H9 (cell line): ENCODE results near the gene CD244. TPM values are rescaled to one million over a fixed set of nuclear protein-coding genes. Genes with fewer than 3 reads are reported as not detected.
A peak's percentile ranks its signal among the peaks of the same experiment; 100 is the strongest.

Experiments
- DNase-seq: peaks from one replicate; pipeline ENCODE4 v3.0.0-alpha.2; 2017
- H2AFZ ChIP-seq: one replicate; pipeline ENCODE4 v1.6.1; 2013; ENCODE audit warnings: mild to moderate bottlenecking, low read length, control low read depth, moderate library complexity
- H2AK5ac ChIP-seq: 2 replicates; pipeline ENCODE4 v1.6.1; 2013; ENCODE audit warnings: low read length, control low read depth, mixed read lengths; ENCODE audit not compliant: insufficient read length
- H2BK120ac ChIP-seq: one replicate; pipeline ENCODE4 v1.6.1; 2013; ENCODE audit warnings: low read depth, mild to moderate bottlenecking, low read length, control low read depth, inconsistent platforms; ENCODE audit not compliant: poor library complexity, severe bottlenecking
- H2BK12ac ChIP-seq: 2 replicates; pipeline ENCODE4 v1.6.1; 2013; ENCODE audit warnings: low read length, control low read depth, mixed read lengths, low read depth; ENCODE audit not compliant: insufficient read length
- H2BK15ac ChIP-seq: 2 replicates; pipeline ENCODE4 v1.6.1; 2013; ENCODE audit warnings: low read depth, low read length, control low read depth
- H2BK20ac ChIP-seq: one replicate; pipeline ENCODE4 v1.6.1; 2013; ENCODE audit warnings: low read depth, mild to moderate bottlenecking, low read length, control low read depth, inconsistent platforms; ENCODE audit not compliant: poor library complexity, severe bottlenecking
- H2BK5ac ChIP-seq: 2 replicates; pipeline ENCODE4 v1.6.1; 2013; ENCODE audit warnings: low read length, control low read depth, mixed read lengths; ENCODE audit not compliant: insufficient read length
- H3K14ac ChIP-seq: 2 replicates; pipeline ENCODE4 v1.6.1; 2013; ENCODE audit warnings: low read length, control low read depth; ENCODE audit not compliant: insufficient read depth
- H3K18ac ChIP-seq: 2 replicates; pipeline ENCODE4 v1.6.1; 2013; ENCODE audit warnings: low read depth, mild to moderate bottlenecking, mixed read lengths, low read length, control low read depth; ENCODE audit not compliant: insufficient read length
- H3K23ac ChIP-seq: 2 replicates; pipeline ENCODE4 v1.6.1; 2013; ENCODE audit warnings: low read length, control low read depth, mixed read lengths, low read depth; ENCODE audit not compliant: insufficient read length
- H3K23me2 ChIP-seq: 2 replicates; pipeline ENCODE4 v1.6.1; 2013; ENCODE audit warnings: low read depth, mild to moderate bottlenecking, mixed read lengths, low read length, control low read depth; ENCODE audit not compliant: insufficient read length, poor library complexity, severe bottlenecking
- H3K27ac ChIP-seq: 2 replicates; pipeline ENCODE4 v1.5.1; 2013; ENCODE audit warnings: low read length, control low read depth, mixed read lengths, low read depth; ENCODE audit not compliant: insufficient read length
- H3K27me3 ChIP-seq: 2 replicates; pipeline ENCODE4 v1.6.1; 2013; ENCODE audit warnings: low read length, control low read depth, inconsistent platforms; ENCODE audit not compliant: insufficient read depth
- H3K4ac ChIP-seq: 2 replicates; pipeline ENCODE4 v1.6.1; 2013; ENCODE audit warnings: low read depth, mild to moderate bottlenecking, control low read depth, inconsistent platforms, low read length, moderate library complexity
- H3K4me1 ChIP-seq: 2 replicates; pipeline ENCODE4 v1.6.1; 2013; ENCODE audit warnings: low read length, control low read depth, inconsistent platforms; ENCODE audit not compliant: insufficient read depth
- H3K4me2 ChIP-seq: 2 replicates; pipeline ENCODE4 v1.6.1; 2013; ENCODE audit warnings: low read length, control low read depth, mixed read lengths; ENCODE audit not compliant: insufficient read length, insufficient read depth
- H3K56ac ChIP-seq: 2 replicates; pipeline ENCODE4 v1.6.1; 2013; ENCODE audit warnings: low read depth, mild to moderate bottlenecking, mixed read lengths, low read length, control low read depth; ENCODE audit not compliant: insufficient read length
- H3K79me1 ChIP-seq: 2 replicates; pipeline ENCODE4 v1.6.1; 2013; ENCODE audit warnings: low read depth, mild to moderate bottlenecking, moderate library complexity, low read length, control low read depth, inconsistent platforms; ENCODE audit not compliant: insufficient read depth, poor library complexity, severe bottlenecking
- H3K79me2 ChIP-seq: 2 replicates; pipeline ENCODE4 v1.6.1; 2013; ENCODE audit warnings: low read length, control low read depth, inconsistent platforms; ENCODE audit not compliant: insufficient read depth
- H3K9ac ChIP-seq: 2 replicates; pipeline ENCODE4 v1.6.1; 2013; ENCODE audit warnings: low read length, control low read depth, mixed read lengths; ENCODE audit not compliant: insufficient read length; ENCODE audit errors: extremely low read depth
- H3K9me3 ChIP-seq: one replicate; pipeline ENCODE4 v1.6.1; 2013; ENCODE audit warnings: low read depth, low read length, inconsistent platforms; ENCODE audit not compliant: control insufficient read depth
- H3T11ph ChIP-seq: one replicate; pipeline ENCODE4 v1.6.1; 2013; ENCODE audit warnings: mild to moderate bottlenecking, low read length, control low read depth, inconsistent platforms
- H4K20me1 ChIP-seq: one replicate; pipeline ENCODE4 v1.6.1; 2013; ENCODE audit not compliant: control insufficient read depth, insufficient read length, insufficient read depth
- H4K5ac ChIP-seq: 2 replicates; pipeline ENCODE4 v1.6.1; 2013; ENCODE audit warnings: low read depth, mild to moderate bottlenecking, mixed read lengths, low read length, control low read depth; ENCODE audit not compliant: insufficient read length
- H4K8ac ChIP-seq: replicated peaks from 2 replicates; pipeline ENCODE4 v1.6.1; 2013; ENCODE audit warnings: low read length, control low read depth, mixed read lengths, low read depth; ENCODE audit not compliant: insufficient read length
- H4K91ac ChIP-seq: 2 replicates; pipeline ENCODE4 v1.6.1; 2013; ENCODE audit warnings: low read depth, mild to moderate bottlenecking, moderate library complexity, mixed read lengths, low read length, control low read depth; ENCODE audit not compliant: insufficient read length
- H3K27ac Mint-ChIP-seq, 3 experiments: 2 replicates in 2 of 3; 3 replicates in 1 of 3; pipeline ENCODE4 v1.8.0; 2020 to 2021; ENCODE audit warnings: mixed read lengths in 3 of 3, mild to moderate bottlenecking in 1 of 3, moderate library complexity in 1 of 3
- H3K27me3 Mint-ChIP-seq: 2 replicates; pipeline ENCODE4 v1.8.0; 2021; ENCODE audit warnings: low read depth, mild to moderate bottlenecking, moderate library complexity, mixed read lengths
- H3K36me3 Mint-ChIP-seq, 3 experiments: 2 replicates in 2 of 3; 3 replicates in 1 of 3; pipeline ENCODE4 v1.8.0; 2020 to 2021; ENCODE audit warnings: low read depth in 3 of 3, mixed read lengths in 3 of 3; ENCODE audit not compliant: insufficient read depth in 1 of 3
- H3K4me1 Mint-ChIP-seq, 2 experiments: 2 replicates each; pipeline ENCODE4 v1.8.0; 2020; ENCODE audit warnings: mixed read lengths in 2 of 2
- H3K4me3 Mint-ChIP-seq, 2 experiments: 2 replicates in 1 of 2; 3 replicates in 1 of 2; pipeline ENCODE4 v1.8.0; 2020 to 2021; ENCODE audit warnings: mild to moderate bottlenecking in 2 of 2, mixed read lengths in 2 of 2, moderate library complexity in 1 of 2
- H3K9me3 Mint-ChIP-seq, 2 experiments: 2 replicates in 1 of 2; 3 replicates in 1 of 2; pipeline ENCODE4 v1.8.0; 2020; ENCODE audit warnings: mild to moderate bottlenecking in 2 of 2, mixed read lengths in 2 of 2, moderate library complexity in 1 of 2
- CTCF ChIP-seq: fragments of 200-600 bp; sonication (generic); conservative IDR thresholded peaks from 3 replicates; pipeline ENCODE4 v1.8.0; 2021; ENCODE audit warnings: antibody characterized with exemption, mild to moderate bottlenecking
- WGBS: extraction: QIAGEN DNeasy Blood & Tissue Kit; methylation state at CpG from one replicate; pipeline ENCODE4 v1.1.7; 2013; ENCODE audit warnings: missing lambda C conversion rate, low lambda C conversion rate, mixed read lengths; ENCODE audit not compliant: insufficient read length; ENCODE audit errors: extremely low coverage; 5-methylcytosine and 5-hydroxymethylcytosine counted together
- total RNA-seq: library from RNA; stranded (reverse); gene quantifications from 2 replicates; pipeline ENCODE4 v1.2.1, GENCODE V29; 2021

Gene CD244
- total RNA-seq, 1 experiment from 2014 or later, result not detected

GRCh38 chr1:160834945-160835565 lies 27.6 kb downstream of the CD244 start:
- no peak overlapping the region for H2BK20ac ChIP-seq
- no CpG with 5 or more reads among the region's 3 CpGs for WGBS
- no peaks in the 10 kb centered on the region for H3K23me2 ChIP-seq
- H4K20me1 ChIP-seq, result no peaks in the 10 kb centered on the region
- no peaks in the 10 kb centered on the region for H3K79me2 ChIP-seq
- H2BK5ac ChIP-seq, result no peak overlapping the region
- Mint-ChIP-seq H3K9me3 (no peaks in the 10 kb centered on the region), H3K27ac (no peak overlapping the region), H3K27me3 (no peaks in the 10 kb centered on the region), H3K4me3 (no peak overlapping the region), H3K36me3 (no peaks in the 10 kb centered on the region), H3K4me1 (peaks cover 21 to 24% of the 10 kb centered on the region in 2 experiments)
- no peak overlapping the region for H3K23ac ChIP-seq
- no peak overlapping the region for H2AFZ ChIP-seq
- H3K56ac ChIP-seq, result no peak overlapping the region
- no peak overlapping the region for H3K18ac ChIP-seq
- H4K5ac ChIP-seq, result no peak overlapping the region
- H3K27ac ChIP-seq, result no peak overlapping the region
- no peak overlapping the region for H3K4me2 ChIP-seq
- H3K27me3 ChIP-seq, result no peaks in the 10 kb centered on the region
- H3K9me3 ChIP-seq, result no peaks in the 10 kb centered on the region
- H3K79me1 ChIP-seq, result no peaks in the 10 kb centered on the region
- no peaks in the 10 kb centered on the region for H3K4me1 ChIP-seq
- H3T11ph ChIP-seq, result no peak overlapping the region
- peak; percentile 79 for TF ChIP-seq CTCF
- no peak overlapping the region for H2BK15ac ChIP-seq
- no peak overlapping the region for H3K4ac ChIP-seq
- no peak overlapping the region for H3K9ac ChIP-seq
- H2BK120ac ChIP-seq, result no peak overlapping the region
- no peak overlapping the region for H4K91ac ChIP-seq
- H3K14ac ChIP-seq, result no peak overlapping the region
- DNase-seq, result no peak
- H4K8ac ChIP-seq, result no peak overlapping the region
- no peak overlapping the region for H2AK5ac ChIP-seq
- H2BK12ac ChIP-seq, result no peak overlapping the region
